Liver (tissue), 9 donors: Measurements from ENCODE around the gene HOXD9. TPM values are rescaled to one million over a fixed set of nuclear protein-coding genes. Genes with fewer than 3 reads are reported as not detected.

Experiments used
- DNase-seq: peaks from one replicate; pipeline ENCODE4 v3.0.0-alpha.2; 2017; ENCODE audit warnings: low spot score
- H3K27ac ChIP-seq, 2 donors: one replicate each; pipeline ENCODE4 v1.7.0; 2013; ENCODE audit warnings: inconsistent platforms in 2 of 2, low read length in 2 of 2, control low read depth in 1 of 2, low read depth in 1 of 2, mild to moderate bottlenecking in 1 of 2
- H3K27me3 ChIP-seq, 4 donors: one replicate each; pipeline versions ENCODE4 v1.6.1 to v1.7.0; 2013; ENCODE audit warnings: low read length in 3 of 4, inconsistent platforms in 1 of 4, mild to moderate bottlenecking in 1 of 4, moderate library complexity in 1 of 4; ENCODE audit not compliant: control insufficient read depth in 4 of 4, insufficient read depth in 4 of 4
- H3K36me3 ChIP-seq, 4 donors: one replicate each; pipeline versions ENCODE4 v1.6.1 to v1.7.0; 2013; ENCODE audit warnings: low read length in 3 of 4, mild to moderate bottlenecking in 3 of 4, low read depth in 1 of 4, moderate library complexity in 1 of 4; ENCODE audit not compliant: control insufficient read depth in 4 of 4, insufficient read depth in 3 of 4
- H3K4me1 ChIP-seq, 4 donors: one replicate each; pipeline versions ENCODE4 v1.6.1 to v1.7.0; 2013; ENCODE audit warnings: low read length in 3 of 4, mild to moderate bottlenecking in 3 of 4, moderate library complexity in 1 of 4; ENCODE audit not compliant: control insufficient read depth in 4 of 4, insufficient read depth in 4 of 4
- H3K4me3 ChIP-seq, 3 donors: one replicate each; pipeline versions ENCODE4 v1.6.1 to v1.7.0; 2013; ENCODE audit warnings: low read length in 3 of 3, control low read depth in 1 of 3, low read depth in 1 of 3, mild to moderate bottlenecking in 1 of 3
- H3K9ac ChIP-seq, 2 donors: one replicate each; pipeline ENCODE4 v1.7.0; 2013; ENCODE audit warnings: low read length in 2 of 2, mild to moderate bottlenecking in 2 of 2, moderate library complexity in 2 of 2, control low read depth in 1 of 2, low read depth in 1 of 2
- H3K9me3 ChIP-seq, 4 donors: one replicate each; pipeline versions ENCODE4 v1.6.1 to v1.7.0; 2013; ENCODE audit warnings: low read length in 3 of 4; ENCODE audit not compliant: control insufficient read depth in 4 of 4
- FOXA2 ChIP-seq: IDR thresholded peaks from 2 replicates; pipeline ENCODE4 v1.6.1; 2016; ENCODE audit warnings: antibody characterized with exemption
- GABPA ChIP-seq, 2 donors: IDR thresholded peaks in 1 of 2; conservative IDR thresholded peaks in 1 of 2; 2 replicates each; pipeline ENCODE4 v1.6.1; 2016; ENCODE audit warnings: antibody characterized with exemption in 2 of 2, mild to moderate bottlenecking in 1 of 2, moderate library complexity in 1 of 2
- HNF4A ChIP-seq, 2 donors: conservative IDR thresholded peaks; 2 replicates each; pipeline ENCODE4 v1.6.1; 2016; ENCODE audit warnings: antibody characterized with exemption in 2 of 2, mild to moderate bottlenecking in 2 of 2
- JUND ChIP-seq, 2 donors: IDR thresholded peaks; 2 replicates each; pipeline ENCODE4 v1.6.1; 2016; ENCODE audit warnings: antibody characterized with exemption in 2 of 2
- NR2F2 ChIP-seq: IDR thresholded peaks from 2 replicates; pipeline ENCODE4 v1.6.1; 2016; ENCODE audit warnings: antibody characterized with exemption
- RXRA ChIP-seq, 2 donors: IDR thresholded peaks; 2 replicates each; pipeline ENCODE4 v1.6.1; 2017 to 2018; ENCODE audit warnings: antibody characterized with exemption in 2 of 2, mild to moderate bottlenecking in 1 of 2
- SP1 ChIP-seq: IDR thresholded peaks from 2 replicates; pipeline ENCODE4 v1.6.1; 2018; ENCODE audit warnings: antibody characterized with exemption, mild to moderate bottlenecking
- TAF1 ChIP-seq: conservative IDR thresholded peaks from 2 replicates; pipeline ENCODE4 v1.6.1; 2016; ENCODE audit warnings: antibody characterized with exemption, mild to moderate bottlenecking
- WGBS: extraction: QIAGEN DNeasy Blood & Tissue Kit; methylation state at CpG from one replicate; pipeline ENCODE4 v1.1.7; 2013; 5-methylcytosine and 5-hydroxymethylcytosine counted together
- polyA plus RNA-seq, 2 donors: library from polyadenylated mRNA; stranded (reverse) in 1 of 2; unstranded in 1 of 2; fragments of 200-250 nt in 1 of 2; fragments of >200 nt in 1 of 2; fragmentation: Nextera tagmentation in 1 of 2; extraction: Ambion mirVana in 1 of 2; gene quantifications; one replicate each; pipeline versions ENCODE4 v1.2.1 to v1.2.3, GENCODE V29; 2013 to 2015
- total RNA-seq, 2 donors: library from RNA; depleted of rRNA; stranded (reverse); fragments of >200 nt; gene quantifications; one replicate each; pipeline ENCODE4 v1.2.3, GENCODE V29; 2014
- TF ChIP-seq, protein P1 (sequence below): IDR thresholded peaks from 2 replicates; pipeline ENCODE4 v1.6.1; 2016; ENCODE audit warnings: antibody characterized with exemption
- TF ChIP-seq, protein P2 (sequence below): IDR thresholded peaks from 2 replicates; pipeline ENCODE4 v1.6.1; 2016; ENCODE audit warnings: antibody characterized with exemption, mild to moderate bottlenecking
- TF ChIP-seq, protein P3 (sequence below): fragments of 150-350 bp; IDR thresholded peaks from 2 replicates; pipeline ENCODE4 v1.5.1; 2017; ENCODE audit warnings: improper control_type of control experiment, low read depth, low read length; ENCODE audit not compliant: missing input control
- donor health status: healthy.
- donor health status: healthy.
- donor health status: healthy.
- donor health status: healthy.
- donor health status: healthy.

HOXD9 gene
- total and polyA plus RNA-seq, 4 donors, result 0.07 TPM; not detected in 3

DNA sequence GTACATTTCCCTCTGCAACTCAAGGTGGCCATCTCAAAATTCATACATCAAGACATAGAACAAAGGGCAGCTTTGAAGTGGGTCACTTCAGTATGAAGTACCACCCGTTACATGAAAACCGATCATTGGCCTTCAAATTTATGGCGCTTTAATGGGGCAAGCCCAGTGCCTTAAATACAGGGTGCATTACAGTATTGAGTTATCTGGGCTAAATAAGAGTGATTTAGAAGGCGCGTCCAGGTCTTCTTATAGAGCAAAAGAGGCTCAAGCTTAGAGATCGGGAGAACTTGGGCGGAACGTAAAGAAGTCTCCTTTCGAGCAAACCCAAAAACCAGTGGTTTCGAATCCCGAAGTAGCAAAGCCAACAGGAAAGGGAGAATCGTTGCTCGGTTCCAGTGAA lies 41.7 kb downstream of the HOXD9 start:
- 18% methylated on average over 13 of the region's 13 CpGs for WGBS
- no peaks in the 10 kb centered on the region for H3K36me3 ChIP-seq
- no peak for DNase-seq
- H3K4me1 ChIP-seq, result peaks cover 0 to 23% (median 7%) of the 10 kb centered on the region in 4 donors
- H3K9ac ChIP-seq, result no peak overlapping the region
- H3K4me3 ChIP-seq, result no peak overlapping the region
- peaks cover 8 to 39% (median 23%) of the 10 kb centered on the region in 4 donors for H3K27me3 ChIP-seq
- H3K9me3 ChIP-seq, result peaks cover 0 to 7% (median 0%) of the 10 kb centered on the region in 4 donors
- H3K27ac ChIP-seq, result no peak overlapping the region
- TF ChIP-seq RXRA (IDR thresholded peaks at IDR 0.05), result no peak
- TF ChIP-seq SP1, result no peak
- TF ChIP-seq GABPA (IDR thresholded peaks at IDR 0.05 in 1 of 2, conservative IDR thresholded peaks at IDR 0.05 in 1 of 2), result no peak
- TF ChIP-seq, protein P1, sequence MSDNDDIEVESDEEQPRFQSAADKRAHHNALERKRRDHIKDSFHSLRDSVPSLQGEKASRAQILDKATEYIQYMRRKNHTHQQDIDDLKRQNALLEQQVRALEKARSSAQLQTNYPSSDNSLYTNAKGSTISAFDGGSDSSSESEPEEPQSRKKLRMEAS, result no peak
- no peak for TF ChIP-seq NR2F2
- no peak for TF ChIP-seq TAF1

DNA sequence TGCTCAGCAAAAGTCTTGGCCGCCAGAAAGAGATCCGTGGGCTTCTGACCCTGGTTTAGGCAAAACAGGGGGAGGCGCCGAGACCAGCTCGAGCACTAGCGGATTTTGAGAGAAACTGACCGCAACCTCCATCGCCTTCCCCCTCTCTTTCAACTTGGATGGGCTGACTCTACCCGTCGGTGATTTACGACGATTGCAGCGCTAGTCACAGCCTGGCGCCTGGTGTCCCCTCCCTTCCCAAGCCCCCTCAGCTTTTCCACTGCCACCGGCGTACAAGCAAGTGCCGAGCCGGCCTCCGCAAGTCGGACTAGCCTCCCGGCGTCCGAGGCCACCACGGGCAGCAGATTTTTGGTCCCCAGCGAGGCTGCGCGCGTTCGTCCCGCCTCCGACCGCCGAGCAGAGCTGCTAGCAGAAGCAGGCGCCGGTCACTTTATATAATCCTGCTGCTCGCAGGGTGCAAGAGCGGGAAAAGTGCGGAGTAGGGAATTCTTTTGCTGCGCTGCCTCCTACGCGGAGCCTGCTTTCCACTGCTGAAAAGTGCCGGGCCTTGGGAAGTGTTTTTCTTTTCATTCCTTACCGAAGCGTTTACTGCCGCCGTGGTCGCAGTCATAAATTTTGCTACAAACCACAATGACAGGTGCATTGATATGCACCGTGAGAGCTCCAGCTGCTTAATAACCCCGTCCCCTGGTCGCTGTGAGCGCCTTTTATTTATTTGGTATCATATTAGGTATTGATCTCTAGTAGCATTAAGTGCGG lies 42.3 kb downstream of the HOXD9 start:
- H3K27me3 ChIP-seq, result peaks cover 8 to 35% (median 24%) of the 10 kb centered on the region in 4 donors
- H3K9ac ChIP-seq, result no peak overlapping the region
- H3K36me3 ChIP-seq, result no peaks in the 10 kb centered on the region
- DNase-seq, result no peak
- H3K4me3 ChIP-seq, result no peak overlapping the region
- WGBS, result 12% methylated on average over 52 of the region's 52 CpGs
- no peak overlapping the region for H3K27ac ChIP-seq
- no peak for TF ChIP-seq JUND (IDR thresholded peaks at IDR 0.05)
- TF ChIP-seq, protein P2, sequence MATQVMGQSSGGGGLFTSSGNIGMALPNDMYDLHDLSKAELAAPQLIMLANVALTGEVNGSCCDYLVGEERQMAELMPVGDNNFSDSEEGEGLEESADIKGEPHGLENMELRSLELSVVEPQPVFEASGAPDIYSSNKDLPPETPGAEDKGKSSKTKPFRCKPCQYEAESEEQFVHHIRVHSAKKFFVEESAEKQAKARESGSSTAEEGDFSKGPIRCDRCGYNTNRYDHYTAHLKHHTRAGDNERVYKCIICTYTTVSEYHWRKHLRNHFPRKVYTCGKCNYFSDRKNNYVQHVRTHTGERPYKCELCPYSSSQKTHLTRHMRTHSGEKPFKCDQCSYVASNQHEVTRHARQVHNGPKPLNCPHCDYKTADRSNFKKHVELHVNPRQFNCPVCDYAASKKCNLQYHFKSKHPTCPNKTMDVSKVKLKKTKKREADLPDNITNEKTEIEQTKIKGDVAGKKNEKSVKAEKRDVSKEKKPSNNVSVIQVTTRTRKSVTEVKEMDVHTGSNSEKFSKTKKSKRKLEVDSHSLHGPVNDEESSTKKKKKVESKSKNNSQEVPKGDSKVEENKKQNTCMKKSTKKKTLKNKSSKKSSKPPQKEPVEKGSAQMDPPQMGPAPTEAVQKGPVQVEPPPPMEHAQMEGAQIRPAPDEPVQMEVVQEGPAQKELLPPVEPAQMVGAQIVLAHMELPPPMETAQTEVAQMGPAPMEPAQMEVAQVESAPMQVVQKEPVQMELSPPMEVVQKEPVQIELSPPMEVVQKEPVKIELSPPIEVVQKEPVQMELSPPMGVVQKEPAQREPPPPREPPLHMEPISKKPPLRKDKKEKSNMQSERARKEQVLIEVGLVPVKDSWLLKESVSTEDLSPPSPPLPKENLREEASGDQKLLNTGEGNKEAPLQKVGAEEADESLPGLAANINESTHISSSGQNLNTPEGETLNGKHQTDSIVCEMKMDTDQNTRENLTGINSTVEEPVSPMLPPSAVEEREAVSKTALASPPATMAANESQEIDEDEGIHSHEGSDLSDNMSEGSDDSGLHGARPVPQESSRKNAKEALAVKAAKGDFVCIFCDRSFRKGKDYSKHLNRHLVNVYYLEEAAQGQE, result no peak
- no peak for TF ChIP-seq HNF4A (conservative IDR thresholded peaks at IDR 0.05)
- TF ChIP-seq, protein P3, sequence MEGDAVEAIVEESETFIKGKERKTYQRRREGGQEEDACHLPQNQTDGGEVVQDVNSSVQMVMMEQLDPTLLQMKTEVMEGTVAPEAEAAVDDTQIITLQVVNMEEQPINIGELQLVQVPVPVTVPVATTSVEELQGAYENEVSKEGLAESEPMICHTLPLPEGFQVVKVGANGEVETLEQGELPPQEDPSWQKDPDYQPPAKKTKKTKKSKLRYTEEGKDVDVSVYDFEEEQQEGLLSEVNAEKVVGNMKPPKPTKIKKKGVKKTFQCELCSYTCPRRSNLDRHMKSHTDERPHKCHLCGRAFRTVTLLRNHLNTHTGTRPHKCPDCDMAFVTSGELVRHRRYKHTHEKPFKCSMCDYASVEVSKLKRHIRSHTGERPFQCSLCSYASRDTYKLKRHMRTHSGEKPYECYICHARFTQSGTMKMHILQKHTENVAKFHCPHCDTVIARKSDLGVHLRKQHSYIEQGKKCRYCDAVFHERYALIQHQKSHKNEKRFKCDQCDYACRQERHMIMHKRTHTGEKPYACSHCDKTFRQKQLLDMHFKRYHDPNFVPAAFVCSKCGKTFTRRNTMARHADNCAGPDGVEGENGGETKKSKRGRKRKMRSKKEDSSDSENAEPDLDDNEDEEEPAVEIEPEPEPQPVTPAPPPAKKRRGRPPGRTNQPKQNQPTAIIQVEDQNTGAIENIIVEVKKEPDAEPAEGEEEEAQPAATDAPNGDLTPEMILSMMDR, result no peak
- no peak for TF ChIP-seq FOXA2
- TF ChIP-seq SP1, result no peak
- TF ChIP-seq NR2F2, result no peak
- H3K4me1 ChIP-seq, result peaks cover 0 to 20% (median 4%) of the 10 kb centered on the region in 4 donors
- peaks cover 0 to 7% (median 0%) of the 10 kb centered on the region in 4 donors for H3K9me3 ChIP-seq
